Smooth muscle cell (in vitro differentiated cells): Measurements from ENCODE around the gene HDC. TPM values are rescaled to one million over a fixed set of nuclear protein-coding genes. Genes with fewer than 3 reads are reported as not detected.

ENCODE experiments used
- DNase-seq: peaks from one replicate; lab custom pipeline; 2025; ENCODE audit not compliant: unreplicated experiment; lab: John Stamatoyannopoulos, UW
- H2AFZ ChIP-seq: fragments of 200-600 bp; sonication (generic); 2 replicates; pipeline ENCODE4 v1.6.0; 2016; ENCODE audit warnings: antibody characterized with exemption, low read depth, mild to moderate bottlenecking
- H3F3A ChIP-seq: fragments of 200-600 bp; sonication (generic); 2 replicates; pipeline ENCODE4 v1.6.0; 2017; ENCODE audit warnings: antibody characterized with exemption, low read depth
- H3K27ac ChIP-seq: fragments of 200-600 bp; sonication (generic); 2 replicates; pipeline ENCODE4 v1.5.1; 2016; ENCODE audit warnings: low read depth, mild to moderate bottlenecking
- H3K27me3 ChIP-seq: fragments of 200-600 bp; sonication (generic); 2 replicates; pipeline ENCODE4 v1.6.1; 2016; ENCODE audit warnings: low read depth, mild to moderate bottlenecking
- H3K36me3 ChIP-seq: fragments of 200-600 bp; sonication (generic); 2 replicates; pipeline ENCODE4 v1.5.1; 2016; ENCODE audit warnings: low read depth
- H3K4me1 ChIP-seq: fragments of 200-600 bp; sonication (generic); 2 replicates; pipeline ENCODE4 v1.5.1; 2016; ENCODE audit warnings: low read depth
- H3K4me2 ChIP-seq: fragments of 200-600 bp; sonication (generic); 2 replicates; pipeline ENCODE4 v1.6.0; 2016; ENCODE audit warnings: mild to moderate bottlenecking
- H3K4me3 ChIP-seq: fragments of 200-600 bp; sonication (generic); 2 replicates; pipeline ENCODE4 v1.5.1; 2016; ENCODE audit warnings: mild to moderate bottlenecking
- H3K79me2 ChIP-seq: fragments of 200-600 bp; sonication (generic); 2 replicates; pipeline ENCODE4 v1.6.0; 2016; ENCODE audit warnings: low read depth, mild to moderate bottlenecking
- H3K9ac ChIP-seq: fragments of 200-600 bp; sonication (generic); 2 replicates; pipeline ENCODE4 v1.6.0; 2016; ENCODE audit warnings: low read depth
- H3K9me3 ChIP-seq: fragments of 200-600 bp; sonication (generic); replicated peaks from 2 replicates; pipeline ENCODE4 v1.5.1; 2016; ENCODE audit warnings: low read depth
- H4K20me1 ChIP-seq: fragments of 200-600 bp; sonication (generic); 2 replicates; pipeline ENCODE4 v1.6.0; 2016; ENCODE audit warnings: low read depth
- WGBS: methylation state at CpG from one replicate; pipeline ENCODE4 v1.1.7; 2016; ENCODE audit warnings: low lambda C conversion rate; 5-methylcytosine and 5-hydroxymethylcytosine counted together
- polyA plus RNA-seq: library from polyadenylated mRNA; unstranded; fragments of >200 nt; fragmentation: Nextera tagmentation; extraction: Ambion mirVana; gene quantifications from 2 replicates; pipeline ENCODE4 v1.2.1, GENCODE V29; 2016
- total RNA-seq: library from RNA; depleted of rRNA; stranded (reverse); fragments of >200 nt; gene quantifications from 2 replicates; pipeline ENCODE4 v1.2.3, GENCODE V29; 2014
- TF ChIP-seq, protein P1 (sequence below): fragments of 200-600 bp; sonication (generic); IDR thresholded peaks from 2 replicates; pipeline ENCODE4 v1.5.1; 2017; ENCODE audit warnings: borderline replicate concordance, mild to moderate bottlenecking, antibody characterized with exemption; ENCODE audit not compliant: insufficient read depth, poor library complexity, severe bottlenecking

Gene HDC
- total and polyA plus RNA-seq, 2 experiments from 2014 or later, result not detected

DNA sequence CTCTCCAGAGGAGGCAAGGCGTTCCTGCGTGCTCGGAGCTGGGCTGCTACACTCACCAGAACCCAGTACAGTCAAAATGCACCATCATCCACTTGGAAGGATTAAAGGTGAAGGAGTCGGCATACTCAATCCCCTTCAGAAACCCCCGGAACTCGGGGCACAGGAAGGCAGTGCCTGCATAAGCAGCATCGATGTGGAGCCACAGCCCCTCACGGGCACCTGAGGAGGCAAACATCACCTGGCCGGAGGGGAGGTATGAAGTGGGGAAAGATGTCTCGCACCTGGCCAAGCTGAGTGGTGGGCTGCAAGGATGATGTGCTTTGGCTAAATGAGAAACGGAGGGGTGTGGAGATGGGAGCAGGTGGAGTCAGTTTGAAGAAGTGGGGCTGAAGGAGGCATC, 13.0 kb downstream of the HDC start:
- no peak overlapping the region for H3K9ac ChIP-seq
- DNase-seq, result no peak
- peaks cover 25% of the 10 kb centered on the region for H3K27me3 ChIP-seq
- no peaks in the 10 kb centered on the region for H4K20me1 ChIP-seq
- H3K4me2 ChIP-seq, result no peak overlapping the region
- no peaks in the 10 kb centered on the region for H3K4me1 ChIP-seq
- WGBS, result 93% methylated on average over 11 of the region's 11 CpGs
- no peaks in the 10 kb centered on the region for H3K36me3 ChIP-seq
- H3F3A ChIP-seq, result no peaks in the 10 kb centered on the region
- TF ChIP-seq, protein P1, sequence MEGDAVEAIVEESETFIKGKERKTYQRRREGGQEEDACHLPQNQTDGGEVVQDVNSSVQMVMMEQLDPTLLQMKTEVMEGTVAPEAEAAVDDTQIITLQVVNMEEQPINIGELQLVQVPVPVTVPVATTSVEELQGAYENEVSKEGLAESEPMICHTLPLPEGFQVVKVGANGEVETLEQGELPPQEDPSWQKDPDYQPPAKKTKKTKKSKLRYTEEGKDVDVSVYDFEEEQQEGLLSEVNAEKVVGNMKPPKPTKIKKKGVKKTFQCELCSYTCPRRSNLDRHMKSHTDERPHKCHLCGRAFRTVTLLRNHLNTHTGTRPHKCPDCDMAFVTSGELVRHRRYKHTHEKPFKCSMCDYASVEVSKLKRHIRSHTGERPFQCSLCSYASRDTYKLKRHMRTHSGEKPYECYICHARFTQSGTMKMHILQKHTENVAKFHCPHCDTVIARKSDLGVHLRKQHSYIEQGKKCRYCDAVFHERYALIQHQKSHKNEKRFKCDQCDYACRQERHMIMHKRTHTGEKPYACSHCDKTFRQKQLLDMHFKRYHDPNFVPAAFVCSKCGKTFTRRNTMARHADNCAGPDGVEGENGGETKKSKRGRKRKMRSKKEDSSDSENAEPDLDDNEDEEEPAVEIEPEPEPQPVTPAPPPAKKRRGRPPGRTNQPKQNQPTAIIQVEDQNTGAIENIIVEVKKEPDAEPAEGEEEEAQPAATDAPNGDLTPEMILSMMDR, result no peak
- H3K79me2 ChIP-seq, result no peaks in the 10 kb centered on the region
- no peak overlapping the region for H3K27ac ChIP-seq
- no peak overlapping the region for H2AFZ ChIP-seq
- H3K9me3 ChIP-seq, result no peaks in the 10 kb centered on the region
- no peak overlapping the region for H3K4me3 ChIP-seq

GRCh38 chr15:50251638-50252182, 13.8 kb downstream of the HDC start:
- Histone ChIP-seq H4K20me1 (no peaks in the 10 kb centered on the region), H3K4me2 (no peak overlapping the region), H3K36me3 (no peaks in the 10 kb centered on the region), H3K9ac (no peak overlapping the region), H3K4me1 (no peaks in the 10 kb centered on the region), H2AFZ (no peak overlapping the region), H3F3A (no peaks in the 10 kb centered on the region), H3K27me3 (peaks cover 25% of the 10 kb centered on the region), H3K9me3 (no peaks in the 10 kb centered on the region), H3K27ac (no peak overlapping the region), H3K79me2 (no peaks in the 10 kb centered on the region), H3K4me3 (no peak overlapping the region)
- DNase-seq, result no peak
- TF ChIP-seq, protein P1, result no peak
- WGBS, result 93% methylated on average over 11 of the region's 11 CpGs

- Histone ChIP-seq H3K27ac (no peak overlapping the region), H3F3A (no peaks in the 10 kb centered on the region), H3K9ac (no peak overlapping the region), H3K27me3 (peaks cover 25% of the 10 kb centered on the region), H4K20me1 (no peaks in the 10 kb centered on the region), H3K4me2 (no peak overlapping the region), H3K36me3 (no peaks in the 10 kb centered on the region), H3K4me1 (no peaks in the 10 kb centered on the region), H3K4me3 (no peak overlapping the region), H2AFZ (no peak overlapping the region), H3K9me3 (no peaks in the 10 kb centered on the region), H3K79me2 (no peaks in the 10 kb centered on the region)
- TF ChIP-seq, protein P1, result no peak
- 65% methylated on average over 6 of the region's 6 CpGs for WGBS
- DNase-seq, result no peak
Observed at GRCh38 chr15:50250760-50251394, 14.6 kb downstream of the HDC start.

DNA sequence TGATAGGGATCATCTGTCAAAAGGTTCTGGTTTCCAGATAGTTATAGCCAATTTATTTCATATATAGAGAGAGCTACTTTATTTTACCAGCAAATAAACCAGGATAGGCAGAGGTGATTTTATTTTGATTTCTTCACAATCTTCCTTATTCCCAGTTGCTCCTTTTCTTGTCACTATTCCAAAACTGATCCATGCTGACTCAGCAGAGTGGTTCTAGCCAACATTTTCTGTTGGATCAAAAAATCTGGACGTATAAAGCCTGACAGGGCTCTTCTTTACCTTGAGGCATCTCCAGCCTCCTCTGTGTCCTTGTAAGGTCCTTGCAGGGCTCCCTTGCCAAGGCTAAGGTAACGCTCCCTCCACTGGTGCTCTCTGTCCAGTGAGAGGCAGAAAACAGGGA, 15.8 kb downstream of the HDC start:
- H3K4me3 ChIP-seq, result no peak overlapping the region
- 83% methylated on average over 2 of the region's 2 CpGs for WGBS

More for the DNA sequence above, 15.8 kb downstream of the HDC start:
- Histone ChIP-seq H3K36me3 (no peaks in the 10 kb centered on the region), H3K4me1 (no peaks in the 10 kb centered on the region), H3K79me2 (no peaks in the 10 kb centered on the region), H3F3A (no peaks in the 10 kb centered on the region), H3K9me3 (no peaks in the 10 kb centered on the region), H3K9ac (no peak overlapping the region), H4K20me1 (no peaks in the 10 kb centered on the region), H2AFZ (no peak overlapping the region), H3K4me2 (no peak overlapping the region), H3K27me3 (peaks cover 25% of the 10 kb centered on the region), H3K27ac (no peak overlapping the region)
- no peak for DNase-seq
- TF ChIP-seq, protein P1, result no peak
